Measurements from ENCODE around the gene PLCH2. TPM values are rescaled to one million over a fixed set of nuclear protein-coding genes. Genes with fewer than 3 reads are reported as not detected.

The PLCH2 gene
- total and polyA plus RNA-seq, 9 of the 15 experiments (the other 6 are each of a cell fraction or from before 2014, with no cell fraction given): 0.16 TPM; not detected in 8

- TF ChIP-seq, protein P1, sequence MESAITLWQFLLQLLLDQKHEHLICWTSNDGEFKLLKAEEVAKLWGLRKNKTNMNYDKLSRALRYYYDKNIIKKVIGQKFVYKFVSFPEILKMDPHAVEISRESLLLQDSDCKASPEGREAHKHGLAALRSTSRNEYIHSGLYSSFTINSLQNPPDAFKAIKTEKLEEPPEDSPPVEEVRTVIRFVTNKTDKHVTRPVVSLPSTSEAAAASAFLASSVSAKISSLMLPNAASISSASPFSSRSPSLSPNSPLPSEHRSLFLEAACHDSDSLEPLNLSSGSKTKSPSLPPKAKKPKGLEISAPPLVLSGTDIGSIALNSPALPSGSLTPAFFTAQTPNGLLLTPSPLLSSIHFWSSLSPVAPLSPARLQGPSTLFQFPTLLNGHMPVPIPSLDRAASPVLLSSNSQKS (CRISPR knock-in tag; IDR thresholded peaks at IDR 0.05): no peak
- TF ChIP-seq ZNF395 (CRISPR knock-in tag; IDR thresholded peaks at IDR 0.05): 0 out of 2 replicates have a peak, but pooled peaks have one; percentile 26
- peak; percentile 7 to 15; a peak in 2 of 4 replicates for TF ChIP-seq NRF1 (conservative IDR thresholded peaks at IDR 0.05 in 1 of 2, IDR thresholded peaks at IDR 0.05 in 1 of 2)
- TF ChIP-seq, protein P2, sequence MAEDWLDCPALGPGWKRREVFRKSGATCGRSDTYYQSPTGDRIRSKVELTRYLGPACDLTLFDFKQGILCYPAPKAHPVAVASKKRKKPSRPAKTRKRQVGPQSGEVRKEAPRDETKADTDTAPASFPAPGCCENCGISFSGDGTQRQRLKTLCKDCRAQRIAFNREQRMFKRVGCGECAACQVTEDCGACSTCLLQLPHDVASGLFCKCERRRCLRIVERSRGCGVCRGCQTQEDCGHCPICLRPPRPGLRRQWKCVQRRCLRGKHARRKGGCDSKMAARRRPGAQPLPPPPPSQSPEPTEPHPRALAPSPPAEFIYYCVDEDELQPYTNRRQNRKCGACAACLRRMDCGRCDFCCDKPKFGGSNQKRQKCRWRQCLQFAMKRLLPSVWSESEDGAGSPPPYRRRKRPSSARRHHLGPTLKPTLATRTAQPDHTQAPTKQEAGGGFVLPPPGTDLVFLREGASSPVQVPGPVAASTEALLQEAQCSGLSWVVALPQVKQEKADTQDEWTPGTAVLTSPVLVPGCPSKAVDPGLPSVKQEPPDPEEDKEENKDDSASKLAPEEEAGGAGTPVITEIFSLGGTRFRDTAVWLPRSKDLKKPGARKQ (CRISPR knock-in tag; IDR thresholded peaks at IDR 0.05): no peak
- TF ChIP-seq, protein P3, sequence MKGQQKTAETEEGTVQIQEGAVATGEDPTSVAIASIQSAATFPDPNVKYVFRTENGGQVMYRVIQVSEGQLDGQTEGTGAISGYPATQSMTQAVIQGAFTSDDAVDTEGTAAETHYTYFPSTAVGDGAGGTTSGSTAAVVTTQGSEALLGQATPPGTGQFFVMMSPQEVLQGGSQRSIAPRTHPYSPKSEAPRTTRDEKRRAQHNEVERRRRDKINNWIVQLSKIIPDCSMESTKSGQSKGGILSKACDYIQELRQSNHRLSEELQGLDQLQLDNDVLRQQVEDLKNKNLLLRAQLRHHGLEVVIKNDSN (CRISPR knock-in tag; IDR thresholded peaks at IDR 0.05): peak; percentile 68
- TF ChIP-seq RBFOX2 (IDR thresholded peaks at IDR 0.05; ENCODE audit: low read depth, low read length): peak; percentile 35
- TF ChIP-seq ZNF766 (CRISPR knock-in tag; conservative IDR thresholded peaks at IDR 0.05): peak; percentile 56; the same call in 1 of the 2 replicates
- TF ChIP-seq MYNN (IDR thresholded peaks at IDR 0.05): peak; percentile 35; the same call in 1 of the 2 replicates
- no peak for TF ChIP-seq MYNN (CRISPR knock-in tag; IDR thresholded peaks at IDR 0.05)
- peak; percentile 60 for TF ChIP-seq ARID1B (IDR thresholded peaks at IDR 0.05)
- TF ChIP-seq FOXJ2 (tag; IDR thresholded peaks at IDR 0.05): no peak
- TF ChIP-seq HES1 (IDR thresholded peaks at IDR 0.05; ENCODE audit: low read depth): no peak
- TF ChIP-seq ZFP30 (CRISPR knock-in tag; IDR thresholded peaks at IDR 0.05; ENCODE audit: borderline replicate concordance): no peak
- TF ChIP-seq ZNF263 (CRISPR knock-in tag; IDR thresholded peaks at IDR 0.05; ENCODE audit: borderline replicate concordance): peak; percentile 64
- TF ChIP-seq IRF2 (CRISPR knock-in tag; IDR thresholded peaks at IDR 0.05): no peak
- TF ChIP-seq ZNF592 (IDR thresholded peaks at IDR 0.05): peak; percentile 86; the same call in 1 of the 2 replicates
Measured at GRCh38 chr1:2544093-2544874, 68.2 kb downstream of the PLCH2 start (continued).
